PC-9 (cell line): Measurements from ENCODE around the gene DNASE2. TPM values are rescaled to one million over a fixed set of nuclear protein-coding genes. Genes with fewer than 3 reads are reported as not detected.
A peak's percentile ranks its signal among the peaks of the same experiment; 100 is the strongest.

Source experiments
- BruUV-seq: library from RNA; stranded (reverse); fragments of 400-500 nt; replicated peaks from 2 replicates; lab custom pipeline; 2021; lab: Mats Ljungman, UMichigan
- CTCF ChIA-PET: fragments of 300-600 bp; sonication (Branson Sonifier 250); formaldehyde crosslinking; loops from one replicate; lab custom pipeline; 2022; ENCODE audit warnings: antibody characterized with exemption; lab: Charles Lee
- POLR2A ChIA-PET: fragments of 300-600 bp; sonication (Branson Sonifier 250); formaldehyde crosslinking; loops from one replicate; lab custom pipeline; 2022; ENCODE audit warnings: antibody characterized with exemption; ENCODE audit not compliant: unreplicated experiment; lab: Charles Lee
- DNase-seq, 2 experiments: peaks; one replicate each; pipeline versions ENCODE4 v3.0.0 to v3.0.0-alpha.2; 2015 to 2022; ENCODE audit warnings: mixed read lengths in 1 of 2
- H2AFZ ChIP-seq: fragments of 200-600 bp; sonication (generic); 2 replicates; pipeline ENCODE4 v1.8.1; 2017; ENCODE audit warnings: antibody characterized with exemption
- H3F3A ChIP-seq: fragments of 200-600 bp; sonication (generic); 2 replicates; pipeline ENCODE4 v1.8.1; 2017; ENCODE audit warnings: antibody characterized with exemption, mild to moderate bottlenecking, low read depth; ENCODE audit not compliant: insufficient read depth
- H3K27ac ChIP-seq: fragments of 200-600 bp; sonication (generic); 2 replicates; pipeline ENCODE4 v1.6.1; 2016; ENCODE audit warnings: mixed run types
- H3K27me3 ChIP-seq: fragments of 200-600 bp; sonication (generic); 2 replicates; pipeline ENCODE4 v1.6.1; 2016; ENCODE audit warnings: low read depth, mixed run types; ENCODE audit not compliant: insufficient read depth
- H3K36me3 ChIP-seq: fragments of 200-600 bp; sonication (generic); 2 replicates; pipeline ENCODE4 v1.6.1; 2016; ENCODE audit warnings: low read depth, mixed run types
- H3K4me1 ChIP-seq: fragments of 200-600 bp; sonication (generic); replicated peaks from 2 replicates; pipeline ENCODE4 v1.6.1; 2016; ENCODE audit warnings: mixed run types; ENCODE audit not compliant: insufficient read depth
- H3K4me2 ChIP-seq: fragments of 200-600 bp; sonication (generic); 2 replicates; pipeline ENCODE4 v1.6.1; 2017; ENCODE audit warnings: mixed run types
- H3K4me3 ChIP-seq: fragments of 200-600 bp; sonication (generic); 2 replicates; pipeline ENCODE4 v1.6.1; 2016; ENCODE audit warnings: mixed run types
- H3K79me2 ChIP-seq: fragments of 200-600 bp; sonication (generic); 2 replicates; pipeline ENCODE4 v1.6.1; 2017; ENCODE audit warnings: low read depth, mixed run types
- H3K9me2 ChIP-seq: fragments of 200-600 bp; sonication (generic); 2 replicates; pipeline ENCODE4 v1.8.1; 2017; ENCODE audit warnings: mild to moderate bottlenecking; ENCODE audit not compliant: insufficient read depth
- H3K9me3 ChIP-seq: fragments of 200-600 bp; sonication (generic); 2 replicates; pipeline ENCODE4 v1.8.1; 2016; ENCODE audit warnings: low read depth; ENCODE audit not compliant: insufficient read depth
- H4K20me1 ChIP-seq: fragments of 200-600 bp; sonication (generic); 2 replicates; pipeline ENCODE4 v1.8.1; 2017; ENCODE audit not compliant: insufficient read depth
- CTCF ChIP-seq: fragments of 200-600 bp; sonication (generic); conservative IDR thresholded peaks from 2 replicates; pipeline ENCODE4 v1.6.1; 2017; ENCODE audit warnings: mixed run types, antibody characterized with exemption, mild to moderate bottlenecking, moderate library complexity
- EZH2 ChIP-seq: fragments of 200-600 bp; sonication (generic); IDR thresholded peaks from 2 replicates; pipeline ENCODE4 v1.8.0; 2017; ENCODE audit warnings: antibody characterized with exemption, low read depth
- intact Hi-C: fragments of 100-400 bp; cut with micrococcal nuclease; formaldehyde crosslinking; loops from one replicate; pipeline ENCODE4 v1.10.0; 2022; ENCODE audit not compliant: unreplicated experiment
- total RNA-seq: library from RNA; stranded (reverse); gene quantifications from 2 replicates; pipeline ENCODE4 v1.2.3, GENCODE V29; 2021

The DNASE2 gene
- total RNA-seq, 1 experiment from 2014 or later = 68.4 TPM

- Histone ChIP-seq H3K27ac (no peak overlapping the region), H4K20me1 (no peaks in the 10 kb centered on the region), H2AFZ (peak overlapping the region; percentile 84), H3K4me2 (peak overlapping the region; percentile 84), H3K27me3 (no peaks in the 10 kb centered on the region), H3K4me3 (peak overlapping the region; percentile 65), H3K9me2 (no peaks in the 10 kb centered on the region), H3F3A (peaks cover 15% of the 10 kb centered on the region; the same call in 1 of the 2 replicates), H3K36me3 (no peaks in the 10 kb centered on the region), H3K79me2 (0 out of 2 replicates have a peak, but pooled peaks cover under 1% of the 10 kb centered on the region), H3K9me3 (peaks cover 11% of the 10 kb centered on the region; the same call in 1 of the 2 replicates), H3K4me1 (peaks cover 7% of the 10 kb centered on the region)
- ChIA-PET CTCF (interaction anchor here (0.5 to 1.0 kb wide), 3 partner anchors 18 to 223 kb away, joined by 3 to 6 read pairs (median 5); no protein-coding TSS in a partner anchor), POLR2A (interaction anchor here (0.6 to 1.0 kb wide), 6 partner anchors 48 to 246 kb away, joined by 4 to 6 read pairs (median 5); no protein-coding TSS in a partner anchor)
- no TSS peak for BruUV-seq
- peak; percentile 22; the same call in 1 of the 2 replicates for TF ChIP-seq CTCF
- TF ChIP-seq EZH2 = no peak
- intact Hi-C loops = loop anchor here (2.0 kb wide), 1 partner anchor 79 kb away; no protein-coding TSS in a partner anchor
- peak in 1 of 2 experiments; percentile 30 for DNase-seq
Measured at GRCh38 chr19:12885749-12886650, 4.8 kb upstream of the DNASE2 start.

GRCh38 chr19:12884926-12885748 lies 3.9 kb upstream of the DNASE2 start:
- Histone ChIP-seq H3K4me1 (peaks cover 12% of the 10 kb centered on the region), H2AFZ (peak overlapping the region; percentile 84), H3K36me3 (no peaks in the 10 kb centered on the region), H3K4me3 (peak overlapping the region; percentile 65), H3K27ac (no peak overlapping the region), H3K9me3 (peaks cover 11% of the 10 kb centered on the region; the same call in 1 of the 2 replicates), H3K4me2 (peak overlapping the region; percentile 84), H3K27me3 (no peaks in the 10 kb centered on the region), H3K9me2 (no peaks in the 10 kb centered on the region), H3K79me2 (peaks cover 9% of the 10 kb centered on the region; the same call in 1 of the 2 replicates), H3F3A (peaks cover 18% of the 10 kb centered on the region; the same call in 1 of the 2 replicates), H4K20me1 (no peaks in the 10 kb centered on the region)
- ChIA-PET CTCF (interaction anchor here (0.5 to 1.0 kb wide), 7 partner anchors 19 to 224 kb away, joined by 3 to 6 read pairs (median 3); partner anchors contain the start of gene RAD23A), POLR2A (interaction anchor here (0.6 to 1.0 kb wide), 8 partner anchors 49 to 745 kb away, joined by 3 to 5 read pairs (median 4); partner anchors contain the start of gene ZNF20)
- DNase-seq = peak; percentile 94 to 97
- intact Hi-C loops = loop anchor here (2.0 kb wide), 1 partner anchor 80 kb away; no protein-coding TSS in a partner anchor
- BruUV-seq = no TSS peak
- TF ChIP-seq EZH2 (no peak), CTCF (peak; percentile 78)
